Coronary artery (tissue), 2 donors: Measurements from ENCODE around the gene KBTBD12.

Source experiments
- DNase-seq: peaks from one replicate; pipeline ENCODE4 v3.0.0-alpha.2; 2017; ENCODE audit warnings: low spot score
- H3K27ac ChIP-seq, 2 donors: fragments of 200-600 bp; sonication (generic); one replicate each; pipeline ENCODE4 v1.5.1; 2016 to 2019
- H3K4me3 ChIP-seq: fragments of 200-600 bp; sonication (generic); 2 replicates; pipeline ENCODE4 v1.5.1; 2016; ENCODE audit warnings: mild to moderate bottlenecking, moderate library complexity
- TF ChIP-seq, protein P1 (sequence below): fragments of 200-600 bp; sonication (generic); IDR thresholded peaks from one replicate; pipeline ENCODE4 v1.5.1; 2019; ENCODE audit warnings: antibody characterized with exemption

Gene KBTBD12

DNA sequence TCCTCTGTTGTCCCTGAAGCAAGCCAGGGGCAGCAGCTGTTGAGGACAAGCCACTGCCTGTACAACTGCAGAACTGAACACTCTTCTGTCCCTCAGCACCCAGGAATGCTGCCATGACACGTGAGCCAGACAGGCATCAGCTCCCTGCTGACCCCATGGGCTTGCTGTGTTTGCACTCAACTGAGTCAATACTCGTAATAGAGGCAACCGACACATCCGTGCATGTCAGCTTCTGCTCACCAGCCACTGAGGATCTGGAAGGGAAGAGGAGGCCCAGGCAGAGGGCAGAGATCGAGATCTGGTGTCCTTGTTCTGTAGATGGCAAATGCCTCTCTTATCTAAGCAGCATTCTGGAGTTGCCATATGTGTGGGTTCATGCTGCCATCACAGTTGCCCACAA, 82.9 kb downstream of the KBTBD12 start:
- DNase-seq = no peak
- no peak overlapping the region for H3K27ac ChIP-seq
- TF ChIP-seq, protein P1, sequence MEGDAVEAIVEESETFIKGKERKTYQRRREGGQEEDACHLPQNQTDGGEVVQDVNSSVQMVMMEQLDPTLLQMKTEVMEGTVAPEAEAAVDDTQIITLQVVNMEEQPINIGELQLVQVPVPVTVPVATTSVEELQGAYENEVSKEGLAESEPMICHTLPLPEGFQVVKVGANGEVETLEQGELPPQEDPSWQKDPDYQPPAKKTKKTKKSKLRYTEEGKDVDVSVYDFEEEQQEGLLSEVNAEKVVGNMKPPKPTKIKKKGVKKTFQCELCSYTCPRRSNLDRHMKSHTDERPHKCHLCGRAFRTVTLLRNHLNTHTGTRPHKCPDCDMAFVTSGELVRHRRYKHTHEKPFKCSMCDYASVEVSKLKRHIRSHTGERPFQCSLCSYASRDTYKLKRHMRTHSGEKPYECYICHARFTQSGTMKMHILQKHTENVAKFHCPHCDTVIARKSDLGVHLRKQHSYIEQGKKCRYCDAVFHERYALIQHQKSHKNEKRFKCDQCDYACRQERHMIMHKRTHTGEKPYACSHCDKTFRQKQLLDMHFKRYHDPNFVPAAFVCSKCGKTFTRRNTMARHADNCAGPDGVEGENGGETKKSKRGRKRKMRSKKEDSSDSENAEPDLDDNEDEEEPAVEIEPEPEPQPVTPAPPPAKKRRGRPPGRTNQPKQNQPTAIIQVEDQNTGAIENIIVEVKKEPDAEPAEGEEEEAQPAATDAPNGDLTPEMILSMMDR = no peak
- no peak overlapping the region for H3K4me3 ChIP-seq

DNA sequence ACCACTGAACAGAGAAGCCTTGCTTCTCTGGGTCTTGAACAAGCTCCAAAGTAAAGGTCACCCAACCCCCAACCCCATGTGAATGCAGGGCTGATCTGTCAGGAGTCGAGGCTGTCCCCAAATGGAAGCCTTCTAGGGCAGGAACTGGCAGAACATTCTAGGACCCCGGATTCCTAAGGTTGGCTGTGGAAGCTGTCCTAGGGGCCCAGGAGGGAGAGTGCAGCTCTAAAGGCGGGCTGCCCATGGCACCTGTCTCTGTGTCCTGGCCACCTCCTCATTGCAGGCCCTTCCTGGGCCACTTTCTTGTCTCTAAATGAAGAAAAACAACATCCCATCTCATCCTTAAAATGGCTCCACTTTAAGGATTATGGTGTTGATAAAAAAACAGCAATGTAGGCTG, 83.6 kb downstream of the KBTBD12 start:
- TF ChIP-seq, protein P1 = no peak
- no peak for DNase-seq
- Histone ChIP-seq H3K27ac (no peak overlapping the region), H3K4me3 (no peak overlapping the region)

GRCh38 chr3:127999509-128000106, 84.6 kb downstream of the KBTBD12 start:
- TF ChIP-seq, protein P1 = no peak
- no peak overlapping the region for H3K4me3 ChIP-seq
- DNase-seq = no peak
- H3K27ac ChIP-seq = no peak overlapping the region

DNA sequence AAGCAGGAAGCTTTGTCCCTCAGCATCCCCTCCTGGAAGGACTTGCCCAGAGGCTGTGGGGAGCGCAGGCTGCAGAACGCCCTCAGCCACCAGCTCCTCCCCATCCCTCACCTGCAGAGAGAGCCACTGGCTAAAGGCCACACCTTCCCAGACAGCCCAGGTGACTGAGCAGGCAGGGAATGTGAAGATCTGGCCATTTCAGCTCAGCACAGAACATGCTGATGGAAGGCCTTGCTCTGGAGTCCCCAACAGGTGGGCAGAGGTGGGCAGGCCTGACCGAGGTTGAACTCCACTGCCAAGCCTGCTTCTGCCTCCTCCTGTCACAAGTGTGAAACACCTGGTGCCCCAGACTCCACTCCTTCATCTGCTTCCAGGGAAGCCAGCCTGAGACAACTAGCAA, 86.5 kb downstream of the KBTBD12 start:
- TF ChIP-seq, protein P1 = no peak
- Histone ChIP-seq H3K4me3 (no peak overlapping the region), H3K27ac (no peak overlapping the region)
- DNase-seq = no peak

DNA sequence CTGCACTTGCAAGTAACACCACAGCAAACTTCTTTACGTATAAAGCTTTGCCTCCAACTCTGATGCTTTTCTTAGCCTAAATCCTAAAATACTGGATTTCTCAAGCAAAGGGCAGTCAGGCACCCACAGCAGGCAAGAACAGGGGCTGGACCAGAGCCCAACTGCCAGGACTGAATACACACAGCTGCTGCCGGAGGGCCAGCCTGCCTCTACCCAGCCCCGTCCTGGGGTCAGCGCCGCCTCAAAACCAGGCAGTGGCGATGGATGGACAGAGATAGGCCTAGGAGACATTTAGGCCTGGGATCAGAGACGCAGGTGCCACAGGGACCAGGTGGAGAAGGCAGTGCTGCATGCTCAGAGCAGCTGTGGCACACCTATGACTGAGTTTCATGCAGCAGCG, 89.6 kb downstream of the KBTBD12 start:
- Histone ChIP-seq H3K27ac (peak overlapping the region; percentile 43 to 83), H3K4me3 (no peak overlapping the region)
- TF ChIP-seq, protein P1 = no peak
- no peak for DNase-seq

DNA sequence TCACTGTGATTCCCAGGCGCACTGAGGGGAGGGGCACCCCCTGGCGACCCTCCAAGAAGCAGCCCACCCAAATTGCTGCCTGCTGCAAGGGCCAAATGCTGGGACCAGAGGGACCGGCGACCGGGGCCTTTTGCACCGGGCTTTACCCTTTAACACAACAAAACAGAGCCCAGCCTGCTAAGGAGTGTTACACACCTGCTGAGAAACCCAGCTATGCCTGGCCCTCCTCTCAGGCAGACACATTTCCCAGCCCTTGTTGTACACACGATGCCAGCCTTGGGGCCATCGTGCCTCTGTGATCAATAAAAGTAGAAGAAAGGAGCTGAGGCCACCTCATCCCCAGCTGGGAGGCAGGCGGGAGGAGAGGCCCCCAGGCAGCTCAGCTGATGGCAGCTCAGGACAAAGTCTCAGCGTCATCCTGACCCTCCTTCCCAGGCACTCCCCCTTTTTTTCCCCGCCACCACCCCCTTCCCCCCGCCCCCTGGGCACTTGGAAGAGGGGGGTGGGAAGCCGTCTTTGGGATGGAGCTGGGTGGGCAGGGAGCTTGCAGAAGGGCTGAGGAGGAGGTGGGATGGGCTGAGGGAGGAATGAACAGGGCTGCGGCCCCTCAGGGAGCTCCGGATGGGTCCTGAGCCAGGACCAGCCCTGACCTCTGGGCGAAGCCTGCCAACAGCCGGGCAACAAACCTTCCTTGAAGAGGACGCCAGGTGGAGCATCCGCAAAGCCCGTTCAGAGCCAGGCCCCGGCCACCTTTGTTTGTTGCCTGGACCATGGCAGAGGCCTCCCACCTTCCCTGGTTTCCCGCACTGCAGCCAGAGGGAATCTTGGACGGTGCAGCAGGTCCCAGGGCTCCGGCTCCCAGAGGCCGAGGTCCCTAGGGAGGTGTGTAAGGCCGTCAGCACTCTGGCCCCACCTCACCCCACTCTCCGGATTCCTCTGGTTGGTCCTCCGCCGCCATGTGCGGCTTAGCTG, 91.3 kb downstream of the KBTBD12 start:
- H3K4me3 ChIP-seq = peak overlapping the region; percentile 62
- DNase-seq = peak; percentile 85
- H3K27ac ChIP-seq = peak overlapping the region; percentile 83 to 89
- TF ChIP-seq, protein P1 = no peak
